OCI-LY7 (cell line): Measurements from ENCODE around the gene PRDM10. TPM values are rescaled to one million over a fixed set of nuclear protein-coding genes. Genes with fewer than 3 reads are reported as not detected.

Experiments used
- BruUV-seq: library from RNA; stranded (reverse); fragments of 400-500 nt; replicated peaks from 2 replicates; lab custom pipeline; 2021; lab: Mats Ljungman, UMichigan
- CTCF ChIA-PET: fragments of 300-600 bp; sonication (Branson Sonifier 250); formaldehyde crosslinking; loops from one replicate; lab custom pipeline; 2022; ENCODE audit warnings: antibody characterized with exemption; ENCODE audit not compliant: unreplicated experiment; lab: Charles Lee
- POLR2A ChIA-PET: fragments of 300-600 bp; sonication (Branson Sonifier 250); formaldehyde crosslinking; loops from one replicate; lab custom pipeline; 2022; ENCODE audit warnings: antibody characterized with exemption; lab: Charles Lee
- DNase-seq: peaks from one replicate; pipeline ENCODE4 v3.0.0-alpha.2; 2015; ENCODE audit warnings: low spot score
- H2AFZ ChIP-seq: fragments of 200-600 bp; sonication (generic), shearing (Covaris generic); 2 replicates; pipeline ENCODE4 v1.6.1; 2014; ENCODE audit warnings: mild to moderate bottlenecking, antibody characterized with exemption, low read length, moderate library complexity
- H3K27ac ChIP-seq: fragments of 200-600 bp; sonication (generic); 2 replicates; pipeline ENCODE4 v1.5.1; 2014; ENCODE audit warnings: mixed run types, low read depth, mild to moderate bottlenecking, moderate library complexity, low read length, inconsistent platforms; ENCODE audit not compliant: poor library complexity, severe bottlenecking
- H3K36me3 ChIP-seq: fragments of 200-600 bp; sonication (generic); 2 replicates; pipeline ENCODE4 v1.6.1; 2014; ENCODE audit warnings: mild to moderate bottlenecking, antibody characterized with exemption, low read length, moderate library complexity, mixed read lengths; ENCODE audit not compliant: insufficient read depth
- H3K4me1 ChIP-seq: fragments of 200-600 bp; sonication (generic); 2 replicates; pipeline ENCODE4 v1.5.1; 2014; ENCODE audit warnings: mild to moderate bottlenecking, low read length; ENCODE audit not compliant: insufficient read depth, poor library complexity, severe bottlenecking
- H3K4me2 ChIP-seq: fragments of 200-600 bp; sonication (generic); 2 replicates; pipeline ENCODE4 v1.6.1; 2014; ENCODE audit warnings: mild to moderate bottlenecking, low read length
- H3K4me3 ChIP-seq: fragments of 200-600 bp; sonication (generic); 2 replicates; pipeline ENCODE4 v1.5.1; 2014; ENCODE audit warnings: mild to moderate bottlenecking, low read depth, low read length; ENCODE audit not compliant: poor library complexity, severe bottlenecking
- H3K79me2 ChIP-seq: fragments of 200-600 bp; sonication (generic); 2 replicates; pipeline ENCODE4 v1.6.1; 2016; ENCODE audit warnings: low read depth, mild to moderate bottlenecking, low read length, moderate library complexity, mixed read lengths; ENCODE audit not compliant: insufficient read depth
- H3K9me2 ChIP-seq: fragments of 200-600 bp; sonication (generic); 2 replicates; pipeline ENCODE4 v1.6.1; 2016; ENCODE audit warnings: mild to moderate bottlenecking, low read length, mixed read lengths; ENCODE audit not compliant: insufficient read depth
- H3K9me3 ChIP-seq: fragments of 200-600 bp; sonication (generic); 2 replicates; pipeline ENCODE4 v1.6.1; 2014; ENCODE audit warnings: mild to moderate bottlenecking, mixed run types, low read length, mixed read lengths
- H4K20me1 ChIP-seq: fragments of 200-600 bp; sonication (generic); 2 replicates; pipeline ENCODE4 v1.6.1; 2014; ENCODE audit warnings: mild to moderate bottlenecking, antibody characterized with exemption, low read length, moderate library complexity, mixed read lengths; ENCODE audit not compliant: insufficient read depth
- CTCF ChIP-seq: fragments of 200-600 bp; sonication (generic); conservative IDR thresholded peaks from 2 replicates; pipeline ENCODE4 v1.5.1; 2014; ENCODE audit warnings: mild to moderate bottlenecking, antibody characterized with exemption, low read length, moderate library complexity, mixed read lengths
- EZH2phosphoT487 ChIP-seq: fragments of 200-600 bp; sonication (generic); IDR thresholded peaks from 2 replicates; pipeline ENCODE4 v1.6.1; 2018; ENCODE audit warnings: low read depth, borderline replicate concordance, mild to moderate bottlenecking, mixed run types, antibody characterized with exemption, low read length, moderate library complexity, mixed read lengths
- intact Hi-C: fragments of 100-400 bp; cut with micrococcal nuclease; formaldehyde crosslinking; loops from one replicate; pipeline ENCODE4 v1.10.0; 2022; ENCODE audit not compliant: unreplicated experiment
- total RNA-seq, 2 experiments: library from RNA; depleted of rRNA in 1 of 2; stranded (reverse); fragments of >200 nt in 1 of 2; shearing (Covaris generic) in 1 of 2; gene quantifications; 2 replicates each; pipeline ENCODE4 v1.2.3, GENCODE V29; 2014 to 2022

Gene PRDM10
- total RNA-seq, 2 experiments from 2014 or later: 29.8 to 60.6 TPM

- no peak for DNase-seq
- Histone ChIP-seq H4K20me1 (no peaks in the 10 kb centered on the region), H2AFZ (peak overlapping the region; percentile 73; the same call in 1 of the 2 replicates), H3K4me2 (peak overlapping the region; percentile 78), H3K27ac (peak overlapping the region; percentile 91), H3K9me3 (0 out of 2 replicates have a peak, but pooled peaks cover 5% of the 10 kb centered on the region), H3K4me3 (peak overlapping the region; percentile 45), H3K79me2 (peaks cover 5% of the 10 kb centered on the region), H3K9me2 (no peaks in the 10 kb centered on the region), H3K36me3 (no peaks in the 10 kb centered on the region; the same call in 1 of the 2 replicates), H3K4me1 (peaks cover 60% of the 10 kb centered on the region)
- CTCF ChIA-PET: no interaction called here
- POLR2A ChIA-PET: interaction anchor here (1.1 to 1.6 kb wide), 4 partner anchors 15 to 51 kb away, joined by 3 to 13 read pairs (median 5); partner anchors contain the start of gene PRDM10
- TF ChIP-seq CTCF (no peak), EZH2phosphoT487 (no peak)
- intact Hi-C loops: no loop called here
- no TSS peak for BruUV-seq
Observed at GRCh38 chr11:129951866-129952262, 50.8 kb downstream of the PRDM10 start.

GRCh38 chr11:129951201-129951865 lies 51.3 kb downstream of the PRDM10 start:
- Histone ChIP-seq H3K4me3 (peak overlapping the region; percentile 45), H3K4me2 (peak overlapping the region; percentile 78), H3K36me3 (no peaks in the 10 kb centered on the region; the same call in 1 of the 2 replicates), H3K27ac (peak overlapping the region; percentile 91), H3K4me1 (peaks cover 60% of the 10 kb centered on the region), H4K20me1 (no peaks in the 10 kb centered on the region), H3K9me2 (no peaks in the 10 kb centered on the region), H3K79me2 (peaks cover 10% of the 10 kb centered on the region), H3K9me3 (0 out of 2 replicates have a peak, but pooled peaks cover 5% of the 10 kb centered on the region), H2AFZ (peak overlapping the region; percentile 73; the same call in 1 of the 2 replicates)
- intact Hi-C loops: no loop called here
- TF ChIP-seq CTCF (no peak), EZH2phosphoT487 (no peak)
- TSS peak; percentile 39 for BruUV-seq
- ChIA-PET POLR2A (interaction anchor here (1.2 to 6.5 kb wide), 11 partner anchors 9 to 167 kb away, joined by 3 to 88 read pairs (median 12); partner anchors contain the start of gene PRDM10), CTCF (no interaction called here)
- DNase-seq: peak; percentile 36
